Esophagus squamous epithelium (tissue), 5 donors: ENCODE data around the gene FTL. TPM values are rescaled to one million over a fixed set of nuclear protein-coding genes. Genes with fewer than 3 reads are reported as not detected.

ENCODE experiments used
- DNase-seq: peaks from one replicate; lab custom pipeline; 2025; lab: John Stamatoyannopoulos, UW
- H3K27ac ChIP-seq, 4 donors: fragments of 200-600 bp; sonication (generic); one replicate each; pipeline ENCODE4 v1.5.1; 2016 to 2019; ENCODE audit warnings: mild to moderate bottlenecking in 1 of 4
- H3K27me3 ChIP-seq, 4 donors: fragments of 200-600 bp; sonication (generic); 1 replicate in 3 of 4; 2 replicates in 1 of 4; pipeline versions ENCODE4 v1.5.1 to v1.6.0; 2017 to 2021; ENCODE audit warnings: antibody characterized with exemption in 1 of 4
- H3K36me3 ChIP-seq, 3 donors: fragments of 200-600 bp; sonication (generic); one replicate each; pipeline ENCODE4 v1.5.1; 2016 to 2019
- H3K4me1 ChIP-seq, 3 donors: fragments of 200-600 bp; sonication (generic); one replicate each; pipeline ENCODE4 v1.5.1; 2017 to 2019
- H3K4me3 ChIP-seq, 4 donors: fragments of 200-600 bp; sonication (generic); 1 replicate in 3 of 4; 2 replicates in 1 of 4; pipeline ENCODE4 v1.5.1; 2016 to 2019; ENCODE audit warnings: mild to moderate bottlenecking in 2 of 4, moderate library complexity in 1 of 4
- H3K9me3 ChIP-seq, 3 donors: fragments of 200-600 bp; sonication (generic); one replicate each; pipeline ENCODE4 v1.5.1; 2016 to 2019
- POLR2A ChIP-seq, 4 donors: fragments of 450-650 bp; IDR thresholded peaks; one replicate each; pipeline ENCODE4 v1.6.1; 2017; ENCODE audit warnings: antibody characterized with exemption in 4 of 4, mild to moderate bottlenecking in 4 of 4, moderate library complexity in 3 of 4
- WGBS, 2 donors: methylation state at CpG; one replicate each; pipeline ENCODE4 v1.1.5; 2018; 5-methylcytosine and 5-hydroxymethylcytosine counted together
- intact Hi-C: fragments of 100-400 bp; cut with DNase I; formaldehyde crosslinking; loops from one replicate; pipeline ENCODE4 v1.15.0; 2022
- small RNA-seq, 4 donors: library from RNA; depleted of rRNA; stranded (forward); fragments of <200 nt; gene quantifications; one replicate each; pipeline ENCODE3, GENCODE V24; 2016
- total RNA-seq, 4 donors: library from RNA; depleted of rRNA; stranded (reverse); fragments of >200 nt; gene quantifications; one replicate each; pipeline ENCODE4 v1.1.0, GENCODE V29; 2016
- TF ChIP-seq, protein P1 (sequence below), 6 experiments: fragments of 450-650 bp in 4 of 6; fragments of 200-600 bp in 2 of 6; sonication (generic) in 2 of 6; IDR thresholded peaks; one replicate each; pipeline ENCODE4 v1.5.1; 2016 to 2019; ENCODE audit warnings: antibody characterized with exemption in 6 of 6, mild to moderate bottlenecking in 4 of 6, moderate library complexity in 4 of 6
- donor health status: DM: yes; HTN: yes; CAD: no.

FTL gene
- total RNA-seq, 4 donors from 2014 or later: 556 to 2,127 (median 1,494) TPM

DNA sequence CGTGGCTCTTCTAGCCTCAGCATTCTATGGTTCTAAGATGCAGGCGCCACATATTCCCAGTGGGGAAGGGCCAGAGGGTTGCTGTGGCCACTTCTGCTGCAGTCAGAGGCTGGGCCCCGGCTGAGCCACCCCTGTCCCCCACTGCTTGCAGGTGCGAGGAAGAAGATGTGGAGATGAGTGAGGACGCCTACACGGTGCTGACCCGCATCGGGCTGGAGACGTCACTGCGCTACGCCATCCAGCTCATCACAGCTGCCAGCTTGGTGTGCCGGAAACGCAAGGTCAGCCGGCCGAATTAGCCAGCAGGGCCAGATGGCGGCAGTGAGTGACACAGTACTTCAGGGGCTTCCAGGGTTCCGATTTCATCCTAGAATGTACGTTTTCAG is 49.8 kb downstream of the FTL start:
- intact Hi-C loops: no loop called here
- 58 to 89% methylated on average over 2 to 10 of the region's 18 CpGs for WGBS, 2 donors
- no peak for DNase-seq
- TF ChIP-seq, protein P1, sequence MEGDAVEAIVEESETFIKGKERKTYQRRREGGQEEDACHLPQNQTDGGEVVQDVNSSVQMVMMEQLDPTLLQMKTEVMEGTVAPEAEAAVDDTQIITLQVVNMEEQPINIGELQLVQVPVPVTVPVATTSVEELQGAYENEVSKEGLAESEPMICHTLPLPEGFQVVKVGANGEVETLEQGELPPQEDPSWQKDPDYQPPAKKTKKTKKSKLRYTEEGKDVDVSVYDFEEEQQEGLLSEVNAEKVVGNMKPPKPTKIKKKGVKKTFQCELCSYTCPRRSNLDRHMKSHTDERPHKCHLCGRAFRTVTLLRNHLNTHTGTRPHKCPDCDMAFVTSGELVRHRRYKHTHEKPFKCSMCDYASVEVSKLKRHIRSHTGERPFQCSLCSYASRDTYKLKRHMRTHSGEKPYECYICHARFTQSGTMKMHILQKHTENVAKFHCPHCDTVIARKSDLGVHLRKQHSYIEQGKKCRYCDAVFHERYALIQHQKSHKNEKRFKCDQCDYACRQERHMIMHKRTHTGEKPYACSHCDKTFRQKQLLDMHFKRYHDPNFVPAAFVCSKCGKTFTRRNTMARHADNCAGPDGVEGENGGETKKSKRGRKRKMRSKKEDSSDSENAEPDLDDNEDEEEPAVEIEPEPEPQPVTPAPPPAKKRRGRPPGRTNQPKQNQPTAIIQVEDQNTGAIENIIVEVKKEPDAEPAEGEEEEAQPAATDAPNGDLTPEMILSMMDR (IDR thresholded peaks at IDR 0.05): no peak
- TF ChIP-seq POLR2A (IDR thresholded peaks at IDR 0.05): no peak
- H3K4me1 ChIP-seq: peaks cover 0 to 28% (median 20%) of the 10 kb centered on the region in 3 donors
- H3K4me3 ChIP-seq: no peak overlapping the region
- H3K36me3 ChIP-seq: peaks cover 13 to 71% (median 15%) of the 10 kb centered on the region in 3 donors
- no peaks in the 10 kb centered on the region for H3K9me3 ChIP-seq
- H3K27ac ChIP-seq: no peak overlapping the region
- H3K27me3 ChIP-seq: peaks cover 0 to 28% (median 0%) of the 10 kb centered on the region in 4 donors

DNA sequence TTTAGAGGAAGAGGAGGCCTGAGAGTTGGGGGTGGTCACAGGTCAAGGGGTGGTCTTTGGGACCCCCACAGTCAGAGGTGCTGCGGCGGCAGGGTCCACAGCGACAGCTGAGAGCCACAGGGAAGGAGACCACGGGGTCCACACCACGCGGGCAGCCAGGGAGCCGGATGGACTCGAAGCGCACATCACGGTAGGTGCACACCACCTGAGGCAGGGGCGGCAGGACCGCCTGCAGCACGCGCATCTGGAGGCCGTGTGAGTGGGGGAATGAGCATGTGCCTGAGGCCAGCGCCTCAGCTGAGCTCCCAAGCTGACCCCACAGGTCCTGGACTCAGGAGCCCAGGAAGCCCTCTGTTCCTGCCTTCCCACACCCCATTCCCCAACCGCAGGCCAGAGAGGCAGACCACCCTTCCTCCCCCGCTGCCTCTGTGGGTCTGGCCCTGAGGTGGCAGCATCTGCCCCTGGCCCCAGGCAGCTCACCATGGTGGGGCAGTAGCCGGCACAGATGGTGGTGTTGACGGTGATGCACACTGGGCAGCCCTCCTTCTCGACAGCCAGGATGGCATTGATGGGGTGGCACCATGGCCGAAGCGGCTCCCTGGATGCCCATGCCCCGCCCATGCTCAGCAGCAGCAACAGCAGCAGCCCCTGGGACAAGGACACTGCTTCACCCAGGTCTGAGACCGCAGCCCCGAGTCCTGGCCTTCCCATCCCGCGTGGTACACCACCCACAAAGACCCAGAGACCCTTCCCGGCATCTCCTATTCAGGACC is 51.1 kb downstream of the FTL start:
- Histone ChIP-seq H3K27ac (no peak overlapping the region), H3K4me3 (no peak overlapping the region), H3K36me3 (peaks cover 4 to 57% (median 5%) of the 10 kb centered on the region in 3 donors), H3K9me3 (no peaks in the 10 kb centered on the region), H3K4me1 (peaks cover 0 to 35% (median 20%) of the 10 kb centered on the region in 3 donors), H3K27me3 (peaks cover 0 to 38% (median 0%) of the 10 kb centered on the region in 4 donors)
- WGBS, 2 donors: 40 to 92% methylated on average over 2 to 11 of the region's 29 CpGs
- TF ChIP-seq, protein P1 (IDR thresholded peaks at IDR 0.05): no peak
- no peak for TF ChIP-seq POLR2A (IDR thresholded peaks at IDR 0.05)
- intact Hi-C loops: no loop called here
- DNase-seq: no peak

Small RNA genes lying within 50 kb of the gene (small RNA-seq; reads per million reads assigned to genes)
- gene AC026803.1 (0 reads per million in 4 donors), gene MIR6798 (0 reads per million in 4 donors)

Other genes with a start within 250 kb of the FTL start
- 1 to 10 TPM in 1 of 4 donors, under 1 TPM in 1, not detected in 2; 0.57 to 2.0 TPM for gene MAMSTR, start 245.6 kb upstream of the FTL start, total RNA-seq
- 1 to 10 TPM; 4.0 to 9.6 (median 6.5) TPM for gene RASIP1, start 224.7 kb upstream of the FTL start, total RNA-seq
- gene IZUMO1, start 218.4 kb upstream of the FTL start, total RNA-seq: 10 to 100 TPM in 1 of 4 donors, 1 to 10 TPM in 2, not detected in 1; 2.3 to 56.0 (median 5.0) TPM
- gene FUT1, start 212.7 kb upstream of the FTL start, total RNA-seq: 1 to 10 TPM; 3.4 to 6.3 (median 4.8) TPM
- gene FGF21, start 209.8 kb upstream of the FTL start, total RNA-seq: not detected
- gene BCAT2, start 154.3 kb upstream of the FTL start, total RNA-seq: 10 to 100 TPM; 22.8 to 61.0 (median 42.2) TPM
- 1 to 10 TPM in 2 of 4 donors, under 1 TPM in 1, not detected in 1; 0.83 to 9.0 (median 4.8) TPM for gene HSD17B14, start 128.8 kb upstream of the FTL start, total RNA-seq
- gene PLEKHA4, start 96.7 kb upstream of the FTL start, total RNA-seq: 1 to 10 TPM; 2.8 to 9.0 (median 5.6) TPM
- 10 to 100 TPM; 19.3 to 41.6 (median 33.3) TPM for gene PPP1R15A, start 92.9 kb upstream of the FTL start, total RNA-seq
- gene TULP2, start 66.6 kb upstream of the FTL start, total RNA-seq: not detected
- gene NUCB1, start 65.0 kb upstream of the FTL start, total RNA-seq: 100 to 1,000 TPM in 3 of 4 donors, 10 to 100 TPM in 1; 93.5 to 186 (median 157) TPM
- 1 to 10 TPM in 1 of 4 donors, under 1 TPM in 1, not detected in 2; 0.95 to 2.9 TPM for gene DHDH, start 31.6 kb upstream of the FTL start, total RNA-seq
- 10 to 100 TPM; 38.9 to 42.8 (median 42.4) TPM for gene BAX, start 10.4 kb upstream of the FTL start, total RNA-seq
- 10 to 100 TPM; 30.6 to 47.6 (median 39.5) TPM for gene GYS1, start 28.0 kb downstream of the FTL start, total RNA-seq
- gene RUVBL2, start 28.6 kb downstream of the FTL start, total RNA-seq: 100 to 1,000 TPM; 102 to 140 (median 119) TPM
- not detected for gene LHB, start 51.8 kb downstream of the FTL start, total RNA-seq
- gene CGB3, start 59.0 kb downstream of the FTL start, total RNA-seq: not detected
- gene CGB2, start 66.6 kb downstream of the FTL start, total RNA-seq: not detected
- gene CGB1, start 71.6 kb downstream of the FTL start, total RNA-seq: not detected
- 1 to 10 TPM in 1 of 4 donors, not detected in 3; 2.4 TPM for gene CGB5, start 78.5 kb downstream of the FTL start, total RNA-seq
- not detected for gene CGB8, start 83.8 kb downstream of the FTL start, total RNA-seq
- gene CGB7, start 92.4 kb downstream of the FTL start, total RNA-seq: 1 to 10 TPM in 2 of 4 donors, under 1 TPM in 1, not detected in 1; 0.22 to 4.4 (median 1.7) TPM
- gene NTF4, start 99.5 kb downstream of the FTL start, total RNA-seq: 1 to 10 TPM; 1.2 to 5.3 (median 2.0) TPM
- not detected for gene KCNA7, start 107.4 kb downstream of the FTL start, total RNA-seq
- 100 to 1,000 TPM in 3 of 4 donors, 10 to 100 TPM in 1; 78.7 to 241 (median 168) TPM for gene SNRNP70, start 120.1 kb downstream of the FTL start, total RNA-seq
- gene LIN7B, start 149.1 kb downstream of the FTL start, total RNA-seq: 10 to 100 TPM in 2 of 4 donors, 1 to 10 TPM in 2; 5.7 to 14.1 (median 10.1) TPM
- gene C19orf73, start 153.8 kb downstream of the FTL start, total RNA-seq: 1 to 10 TPM; 2.1 to 7.4 (median 4.7) TPM
- gene PPFIA3, start 154.2 kb downstream of the FTL start, total RNA-seq: 10 to 100 TPM; 10.9 to 20.9 (median 13.8) TPM
- 1 to 10 TPM in 1 of 4 donors, under 1 TPM in 3; 0.13 to 1.1 (median 0.38) TPM for gene HRC, start 190.1 kb downstream of the FTL start, total RNA-seq
- 10 to 100 TPM in 3 of 4 donors, 1 to 10 TPM in 1; 7.6 to 28.9 (median 18.0) TPM for gene TRPM4, start 192.5 kb downstream of the FTL start, total RNA-seq